ENCODE measurements around the gene TTLL13.
"Not testable (repeated sequence)": the region's sequence is repeated elsewhere in the genome, so short reads cannot be mapped to it uniquely, and the experiment has no call there.

DNA sequence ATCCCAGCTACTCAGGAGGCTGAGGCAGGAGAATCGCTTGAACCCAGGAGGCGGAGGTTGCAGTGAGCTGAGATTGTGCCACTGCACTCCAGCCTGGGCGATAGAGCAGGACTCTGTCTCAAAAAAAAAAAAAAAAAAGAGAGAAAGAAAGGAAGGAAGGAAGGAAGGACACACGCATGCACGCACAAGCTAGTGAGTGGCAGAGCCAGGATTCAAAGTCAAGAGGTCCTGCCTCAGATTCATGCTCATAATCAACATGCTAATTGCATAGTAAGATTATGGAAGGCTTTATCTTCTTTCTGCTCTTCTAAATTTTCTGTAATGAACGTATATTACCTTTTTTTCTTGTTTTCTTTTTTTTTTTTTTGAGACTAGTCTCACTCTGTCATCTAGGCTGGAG lies 11.4 kb downstream of the TTLL13 start:
- TF ChIP-seq, protein P1, sequence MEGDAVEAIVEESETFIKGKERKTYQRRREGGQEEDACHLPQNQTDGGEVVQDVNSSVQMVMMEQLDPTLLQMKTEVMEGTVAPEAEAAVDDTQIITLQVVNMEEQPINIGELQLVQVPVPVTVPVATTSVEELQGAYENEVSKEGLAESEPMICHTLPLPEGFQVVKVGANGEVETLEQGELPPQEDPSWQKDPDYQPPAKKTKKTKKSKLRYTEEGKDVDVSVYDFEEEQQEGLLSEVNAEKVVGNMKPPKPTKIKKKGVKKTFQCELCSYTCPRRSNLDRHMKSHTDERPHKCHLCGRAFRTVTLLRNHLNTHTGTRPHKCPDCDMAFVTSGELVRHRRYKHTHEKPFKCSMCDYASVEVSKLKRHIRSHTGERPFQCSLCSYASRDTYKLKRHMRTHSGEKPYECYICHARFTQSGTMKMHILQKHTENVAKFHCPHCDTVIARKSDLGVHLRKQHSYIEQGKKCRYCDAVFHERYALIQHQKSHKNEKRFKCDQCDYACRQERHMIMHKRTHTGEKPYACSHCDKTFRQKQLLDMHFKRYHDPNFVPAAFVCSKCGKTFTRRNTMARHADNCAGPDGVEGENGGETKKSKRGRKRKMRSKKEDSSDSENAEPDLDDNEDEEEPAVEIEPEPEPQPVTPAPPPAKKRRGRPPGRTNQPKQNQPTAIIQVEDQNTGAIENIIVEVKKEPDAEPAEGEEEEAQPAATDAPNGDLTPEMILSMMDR (IDR thresholded peaks at IDR 0.05; ENCODE audit: low read depth, low read length), result not testable (repeated sequence)
- TF ChIP-seq EZH2phosphoT487 (IDR thresholded peaks at IDR 0.05; ENCODE audit: low read depth), result not testable (repeated sequence)

Measured in OCI-LY3 (cell line).